Loucy (cell line): ENCODE data around the gene SIRT1.

Experiments
- CTCF ChIP-seq: fragments of 200-600 bp; sonication (generic); conservative IDR thresholded peaks from 2 replicates; pipeline ENCODE4 v1.5.1; 2014; ENCODE audit warnings: mild to moderate bottlenecking, antibody characterized with exemption, low read length
- EZH2phosphoT487 ChIP-seq: fragments of 200-600 bp; IDR thresholded peaks from 2 replicates; pipeline ENCODE4 v1.6.1; 2018; ENCODE audit warnings: antibody characterized with exemption, mild to moderate bottlenecking, moderate library complexity, borderline replicate concordance

GRCh38 chr10:67903581-67903980, 19.1 kb downstream of the SIRT1 start:
- TF ChIP-seq CTCF: no peak
- TF ChIP-seq EZH2phosphoT487: no peak
